ENCODE data around the gene FLG.
"Not testable (repeated sequence)": the region's sequence is repeated elsewhere in the genome, so short reads cannot be mapped to it uniquely, and the experiment has no call there.

FLG gene

GRCh38 chr1:152325111-152325510, at the start of gene FLG:
Gene FLG (minus strand): TSS chr1:152325239. CDS start chr1:152315456, 9,783 bp downstream.
- in situ Hi-C loops (cut with HindIII; ENCODE audit: low sequenced_read_pairs), result no loop called here

- in situ Hi-C loops (cut with HindIII; ENCODE audit: low sequenced_read_pairs), result no loop called here
These were observed 49.4 kb upstream of the FLG start for GRCh38 chr1:152374451-152374850.

GRCh38 chr1:152372672-152373071, 47.6 kb upstream of the FLG start:
- in situ Hi-C loops (cut with HindIII; ENCODE audit: low sequenced_read_pairs), result no loop called here

GRCh38 chr1:152367436-152367835, 42.4 kb upstream of the FLG start:
- in situ Hi-C loops (cut with HindIII; ENCODE audit: low sequenced_read_pairs), result no loop called here

GRCh38 chr1:152359906-152360305, 34.9 kb upstream of the FLG start, which contains the start of gene FLG2:
Gene FLG2 (minus strand): TSS chr1:152360006. CDS start chr1:152358884, 1,122 bp downstream.
- in situ Hi-C loops (cut with HindIII; ENCODE audit: low sequenced_read_pairs), result no loop called here

- in situ Hi-C loops (cut with HindIII; ENCODE audit: low sequenced_read_pairs), result no loop called here
These were observed 31.7 kb upstream of the FLG start for GRCh38 chr1:152356736-152357135.

GRCh38 chr1:152349611-152350010, 24.6 kb upstream of the FLG start:
- in situ Hi-C loops (cut with HindIII; ENCODE audit: low sequenced_read_pairs), result no loop called here

- in situ Hi-C loops (cut with HindIII; ENCODE audit: low sequenced_read_pairs), result no loop called here
These were observed 23.4 kb upstream of the FLG start for GRCh38 chr1:152348447-152348846.

GRCh38 chr1:152347116-152347728, 22.2 kb upstream of the FLG start:
- in situ Hi-C loops (cut with HindIII; ENCODE audit: low sequenced_read_pairs), result no loop called here

- in situ Hi-C loops (cut with HindIII; ENCODE audit: low sequenced_read_pairs), result no loop called here
These were observed 19.4 kb upstream of the FLG start for GRCh38 chr1:152344438-152344837.

GRCh38 chr1:152343006-152343405, 18.0 kb upstream of the FLG start:
- in situ Hi-C loops (cut with HindIII; ENCODE audit: low sequenced_read_pairs), result no loop called here

GRCh38 chr1:152335399-152335798, 10.4 kb upstream of the FLG start:
- in situ Hi-C loops (cut with HindIII; ENCODE audit: low sequenced_read_pairs), result no loop called here

- in situ Hi-C loops (cut with HindIII; ENCODE audit: low sequenced_read_pairs), result no loop called here
These were observed 3.9 kb upstream of the FLG start for GRCh38 chr1:152328801-152329391.

- in situ Hi-C loops (cut with HindIII; ENCODE audit: low sequenced_read_pairs), result loop anchor here (10.0 kb wide), 1 partner anchor 169 kb away; no protein-coding TSS in a partner anchor
These were observed 11.1 kb downstream of the FLG start for GRCh38 chr1:152313970-152314369.

GRCh38 chr1:152313319-152313801, 11.7 kb downstream of the FLG start:
- in situ Hi-C loops (cut with HindIII; ENCODE audit: low sequenced_read_pairs), result loop anchor here (10.0 kb wide), 1 partner anchor 169 kb away; no protein-coding TSS in a partner anchor

GRCh38 chr1:152312169-152312568, 12.9 kb downstream of the FLG start:
- in situ Hi-C loops (cut with HindIII; ENCODE audit: low sequenced_read_pairs), result loop anchor here (10.0 kb wide), 1 partner anchor 167 kb away; no protein-coding TSS in a partner anchor

- in situ Hi-C loops (cut with HindIII; ENCODE audit: low sequenced_read_pairs), result loop anchor here (10.0 kb wide), 1 partner anchor 165 kb away; no protein-coding TSS in a partner anchor
These were observed 15.1 kb downstream of the FLG start for GRCh38 chr1:152309955-152310354.

- in situ Hi-C loops (cut with HindIII; ENCODE audit: low sequenced_read_pairs), result not testable (repeated sequence)
These were observed 15.6 kb downstream of the FLG start for GRCh38 chr1:152309320-152309901.

GRCh38 chr1:152308758-152309157, 16.3 kb downstream of the FLG start:
- in situ Hi-C loops (cut with HindIII; ENCODE audit: low sequenced_read_pairs), result not testable (repeated sequence)

GRCh38 chr1:152307970-152308369, 17.1 kb downstream of the FLG start:
- in situ Hi-C loops (cut with HindIII; ENCODE audit: low sequenced_read_pairs), result not testable (repeated sequence)

GRCh38 chr1:152306123-152306522, 18.9 kb downstream of the FLG start:
- in situ Hi-C loops (cut with HindIII; ENCODE audit: low sequenced_read_pairs), result not testable (repeated sequence)

- in situ Hi-C loops (cut with HindIII; ENCODE audit: low sequenced_read_pairs), result not testable (repeated sequence)
These were observed 20.3 kb downstream of the FLG start for GRCh38 chr1:152304773-152305172.

Data from endothelial cell of hepatic sinusoid (primary cell).